MCF 10A (cell line): ENCODE data around the gene NAIF1. TPM values are rescaled to one million over a fixed set of nuclear protein-coding genes. Genes with fewer than 3 reads are reported as not detected.

Source experiments
- BruUV-seq: library from RNA; stranded (reverse); fragments of 400-500 nt; replicated peaks from 2 replicates; lab custom pipeline; 2021; lab: Mats Ljungman, UMichigan
- CTCF ChIA-PET: fragments of 300-600 bp; sonication (Branson Sonifier 250); formaldehyde crosslinking; extraction: SDS; loops from one replicate; lab custom pipeline; 2021; ENCODE audit warnings: antibody characterized with exemption, inconsistent platforms; lab: Yijun Ruan, JAX
- POLR2A ChIA-PET: fragments of 300-600, 350-650 bp; sonication (Branson Sonifier 250); formaldehyde crosslinking; extraction: SDS; loops from one replicate; lab custom pipeline; 2020; ENCODE audit warnings: antibody characterized with exemption, inconsistent platforms; lab: Yijun Ruan, JAX
- DNase-seq: peaks from one replicate; pipeline ENCODE4 v3.0.0-alpha.2; 2018; ENCODE audit not compliant: unreplicated experiment
- H3K27ac Mint-ChIP-seq: one replicate; pipeline ENCODE4 v1.8.0; 2022; ENCODE audit warnings: mild to moderate bottlenecking, low read depth, mixed read lengths; ENCODE audit not compliant: unreplicated experiment
- H3K27me3 Mint-ChIP-seq: one replicate; pipeline ENCODE4 v1.8.0; 2022; ENCODE audit warnings: mixed read lengths; ENCODE audit not compliant: insufficient read depth, unreplicated experiment
- H3K36me3 Mint-ChIP-seq: one replicate; pipeline ENCODE4 v1.8.0; 2022; ENCODE audit warnings: mild to moderate bottlenecking, moderate library complexity, mixed read lengths; ENCODE audit not compliant: insufficient read depth, unreplicated experiment
- H3K4me1 Mint-ChIP-seq: one replicate; pipeline ENCODE4 v1.8.0; 2022; ENCODE audit warnings: mixed read lengths; ENCODE audit not compliant: insufficient read depth, unreplicated experiment
- H3K4me3 Mint-ChIP-seq: one replicate; pipeline ENCODE4 v1.8.0; 2022; ENCODE audit warnings: mild to moderate bottlenecking, moderate library complexity, mixed read lengths; ENCODE audit not compliant: unreplicated experiment
- H3K9me3 Mint-ChIP-seq: one replicate; pipeline ENCODE4 v1.8.0; 2022; ENCODE audit warnings: mixed read lengths; ENCODE audit not compliant: unreplicated experiment
- intact Hi-C: fragments of 100-400 bp; cut with micrococcal nuclease; formaldehyde crosslinking; loops from 2 replicates; pipeline ENCODE4 v1.14.1; 2022
- total RNA-seq: library from RNA; stranded (reverse); gene quantifications from 2 replicates; pipeline ENCODE4 v1.2.3, GENCODE V29; 2022
- TF ChIP-seq, protein P1 (sequence below): fragments of 200-600 bp; IDR thresholded peaks from one replicate; pipeline ENCODE4 v1.8.0; 2022; ENCODE audit warnings: antibody characterized with exemption, mild to moderate bottlenecking; ENCODE audit not compliant: unreplicated experiment

The NAIF1 gene
- total RNA-seq, 1 experiment from 2014 or later, result 15.8 TPM

DNA sequence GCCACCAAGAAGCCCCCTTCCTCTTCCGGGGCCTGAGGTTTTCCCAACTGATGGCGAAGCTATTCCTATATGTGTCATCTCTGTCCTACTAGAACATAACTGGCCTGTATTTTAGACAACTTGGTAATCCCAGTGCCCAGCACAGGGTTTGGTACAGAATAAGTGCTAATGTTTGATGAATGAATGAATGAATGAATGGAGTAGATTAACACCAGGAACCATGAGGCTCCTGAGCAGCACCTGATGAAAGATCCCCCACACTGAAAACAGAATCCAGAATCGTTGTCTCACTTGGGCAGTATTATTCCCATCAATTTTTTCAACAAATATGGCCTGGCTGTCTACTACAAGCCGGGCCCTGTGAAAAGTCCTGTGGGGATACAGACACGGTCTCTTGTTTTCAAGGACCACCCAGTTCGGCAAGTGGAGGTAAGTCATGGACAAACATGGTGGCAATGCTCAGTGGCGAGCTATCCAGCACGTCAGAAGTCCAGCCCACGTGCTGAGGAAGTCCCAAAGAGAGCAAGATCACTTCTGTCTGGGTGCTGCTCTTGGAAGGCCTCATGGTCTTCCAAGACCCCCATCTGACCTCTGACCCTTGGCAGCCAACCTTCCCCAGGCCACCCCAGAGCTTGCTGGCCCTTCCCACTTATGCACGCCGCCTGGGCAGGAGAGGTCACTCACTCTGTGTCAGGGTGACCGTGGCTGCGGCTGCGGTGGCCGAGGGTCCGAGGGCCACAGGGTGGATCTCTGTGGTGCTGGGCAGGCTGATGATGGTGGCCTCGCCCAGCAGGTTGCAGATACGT, 1.0 kb downstream of the NAIF1 start:
- Mint-ChIP-seq H3K27me3 (no peaks in the 10 kb centered on the region), H3K36me3 (peaks cover 10% of the 10 kb centered on the region), H3K4me1 (peaks cover 19% of the 10 kb centered on the region), H3K9me3 (no peaks in the 10 kb centered on the region), H3K4me3 (no peak overlapping the region), H3K27ac (no peak overlapping the region)
- TF ChIP-seq, protein P1, sequence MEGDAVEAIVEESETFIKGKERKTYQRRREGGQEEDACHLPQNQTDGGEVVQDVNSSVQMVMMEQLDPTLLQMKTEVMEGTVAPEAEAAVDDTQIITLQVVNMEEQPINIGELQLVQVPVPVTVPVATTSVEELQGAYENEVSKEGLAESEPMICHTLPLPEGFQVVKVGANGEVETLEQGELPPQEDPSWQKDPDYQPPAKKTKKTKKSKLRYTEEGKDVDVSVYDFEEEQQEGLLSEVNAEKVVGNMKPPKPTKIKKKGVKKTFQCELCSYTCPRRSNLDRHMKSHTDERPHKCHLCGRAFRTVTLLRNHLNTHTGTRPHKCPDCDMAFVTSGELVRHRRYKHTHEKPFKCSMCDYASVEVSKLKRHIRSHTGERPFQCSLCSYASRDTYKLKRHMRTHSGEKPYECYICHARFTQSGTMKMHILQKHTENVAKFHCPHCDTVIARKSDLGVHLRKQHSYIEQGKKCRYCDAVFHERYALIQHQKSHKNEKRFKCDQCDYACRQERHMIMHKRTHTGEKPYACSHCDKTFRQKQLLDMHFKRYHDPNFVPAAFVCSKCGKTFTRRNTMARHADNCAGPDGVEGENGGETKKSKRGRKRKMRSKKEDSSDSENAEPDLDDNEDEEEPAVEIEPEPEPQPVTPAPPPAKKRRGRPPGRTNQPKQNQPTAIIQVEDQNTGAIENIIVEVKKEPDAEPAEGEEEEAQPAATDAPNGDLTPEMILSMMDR, result no peak
- intact Hi-C loops, result no loop called here
- ChIA-PET CTCF (interaction anchor here (0.6 to 1.0 kb wide), 5 partner anchors 9 to 132 kb away, joined by 3 read pairs; no protein-coding TSS in a partner anchor), POLR2A (interaction anchor here (0.6 to 2.9 kb wide), 8 partner anchors 8 to 868 kb away, joined by 3 to 17 read pairs (median 4); partner anchors contain the start of genes EEIG1 and ENG)
- no peak for DNase-seq
- no TSS peak for BruUV-seq

DNA sequence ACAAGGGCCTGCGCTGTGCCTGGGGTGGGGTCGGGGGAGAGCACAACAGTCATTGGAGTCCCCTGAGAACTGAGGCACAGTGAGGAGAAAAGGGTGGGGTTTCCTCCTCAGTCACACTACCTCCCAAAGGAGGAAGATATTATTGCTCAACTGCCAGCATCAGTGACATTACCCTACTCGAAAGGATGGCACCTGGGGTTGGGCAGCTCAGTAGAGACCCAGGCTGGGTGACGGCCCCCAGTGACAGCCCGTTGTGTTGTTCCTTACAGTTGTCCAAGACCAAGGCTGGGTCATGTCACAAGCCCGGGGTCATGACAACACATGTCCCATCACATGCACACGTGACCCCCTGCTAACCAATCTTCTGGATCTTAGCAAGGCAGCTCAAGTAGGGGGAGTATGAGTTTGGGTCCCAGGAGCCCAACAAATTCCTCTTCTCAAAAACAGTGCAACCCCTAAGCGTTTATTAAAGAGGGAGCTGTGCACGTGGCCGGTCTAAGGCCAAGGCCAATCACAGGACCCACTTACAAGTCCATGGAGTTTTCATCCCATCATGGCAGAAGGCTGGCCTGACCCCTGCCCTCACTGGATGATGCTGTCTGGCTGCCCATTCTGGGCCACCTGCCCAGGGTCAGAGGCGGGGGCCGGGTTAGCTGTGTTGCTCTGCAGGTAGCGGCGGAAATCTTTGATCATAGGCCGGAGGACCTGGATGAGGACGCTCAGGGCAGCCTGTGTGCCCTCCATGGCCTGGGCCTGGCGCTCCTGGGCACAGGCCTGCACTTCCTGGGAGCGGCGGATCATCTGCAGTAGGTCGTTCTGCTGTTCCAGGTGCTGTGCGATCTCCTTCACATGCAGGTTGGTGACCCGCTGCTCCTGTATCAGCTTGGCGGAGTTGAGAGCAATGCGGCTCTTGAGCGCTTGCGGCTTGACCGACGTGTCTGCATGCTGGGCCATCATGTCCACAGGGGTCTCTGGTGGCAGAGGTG, 4.0 kb downstream of the NAIF1 start:
- DNase-seq, result no peak
- ChIA-PET CTCF (interaction anchor here (1.2 to 1.8 kb wide), 2 partner anchors 28 to 119 kb away, joined by 4 to 5 read pairs; no protein-coding TSS in a partner anchor), POLR2A (no interaction called here)
- peaks cover 9% of the 10 kb centered on the region for H3K4me1 Mint-ChIP-seq
- no TSS peak for BruUV-seq
- TF ChIP-seq, protein P1, result no peak
- no peak overlapping the region for H3K4me3 Mint-ChIP-seq
- no peaks in the 10 kb centered on the region for H3K27me3 Mint-ChIP-seq
- intact Hi-C loops, result no loop called here
- no peaks in the 10 kb centered on the region for H3K9me3 Mint-ChIP-seq
- H3K27ac Mint-ChIP-seq, result no peak overlapping the region
- peaks cover 10% of the 10 kb centered on the region for H3K36me3 Mint-ChIP-seq

DNA sequence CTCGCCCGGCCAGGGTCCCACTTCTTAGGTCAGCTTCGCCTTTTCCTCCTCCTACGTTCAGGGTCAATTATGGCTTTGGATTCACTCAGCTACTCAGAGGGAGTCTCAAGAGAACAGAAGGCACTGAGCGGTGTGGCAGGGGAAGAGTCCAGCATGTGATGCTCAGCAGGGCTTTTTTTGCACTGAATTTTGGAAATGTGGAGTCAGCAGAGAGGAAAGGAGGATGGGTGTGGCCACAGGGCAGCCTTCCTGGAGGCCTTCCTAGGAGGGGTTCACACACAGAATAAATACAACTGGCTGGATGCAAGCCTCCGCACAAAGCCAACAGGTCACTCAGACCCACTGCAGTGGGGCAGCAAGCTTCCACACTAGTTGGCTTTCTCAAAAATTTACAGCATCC, 4.8 kb downstream of the NAIF1 start:
- DNase-seq, result no peak
- ChIA-PET POLR2A (no interaction called here), CTCF (interaction anchor here (1.2 kb wide), 2 partner anchors 27 to 119 kb away, joined by 4 to 5 read pairs; no protein-coding TSS in a partner anchor)
- Mint-ChIP-seq H3K27ac (no peak overlapping the region), H3K4me3 (no peak overlapping the region), H3K4me1 (peaks cover 9% of the 10 kb centered on the region), H3K27me3 (no peaks in the 10 kb centered on the region), H3K9me3 (no peaks in the 10 kb centered on the region), H3K36me3 (peaks cover 10% of the 10 kb centered on the region)
- TF ChIP-seq, protein P1, result no peak
- intact Hi-C loops, result no loop called here
- no TSS peak for BruUV-seq
